ENCODE results near the gene SPIN1. TPM values are rescaled to one million over a fixed set of nuclear protein-coding genes. Genes with fewer than 3 reads are reported as not detected.

SPIN1 gene
- total RNA-seq, 1 donor from 2014 or later, result 103 TPM

DNA sequence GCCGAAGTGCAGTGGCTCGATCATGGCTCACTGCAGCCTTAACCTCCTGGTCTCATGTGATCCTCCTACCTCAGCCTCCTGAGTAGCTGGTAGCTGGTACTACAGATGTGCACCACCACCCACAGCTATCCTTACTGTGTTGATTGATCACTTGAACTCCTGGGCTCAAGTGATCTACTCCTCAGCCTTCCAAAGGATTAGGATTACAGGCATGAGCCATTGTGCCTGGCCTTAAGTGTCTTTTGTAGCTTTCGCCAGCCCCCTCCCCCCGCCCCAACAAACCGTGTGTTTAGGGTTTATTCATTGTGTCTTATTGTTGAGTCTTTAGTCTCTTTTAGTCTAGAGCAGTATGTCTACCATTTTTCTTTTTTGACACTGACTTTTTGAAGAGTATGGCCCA, 33.1 kb downstream of the SPIN1 start:
- no peak for TF ChIP-seq CTCF (IDR thresholded peaks at IDR 0.05)
- Mint-ChIP-seq H3K27me3 (ENCODE audit: low read depth) (no peaks in the 10 kb centered on the region), H3K27ac (ENCODE audit: unreplicated experiment) (peak overlapping the region; percentile 66), H3K9me3 (ENCODE audit: low read depth) (peaks cover 7% of the 10 kb centered on the region), H3K4me1 (ENCODE audit: low read depth) (peaks cover 31% of the 10 kb centered on the region), H3K4me3 (ENCODE audit: unreplicated experiment) (no peak overlapping the region), H3K36me3 (ENCODE audit: low read depth) (peaks cover 14% of the 10 kb centered on the region)
- DNase-seq (ENCODE audit: low spot score), result no peak

GRCh38 chr9:88425538-88425950, 37.3 kb downstream of the SPIN1 start:
- H3K27ac Mint-ChIP-seq (ENCODE audit: unreplicated experiment), result peak overlapping the region; percentile 49
- H3K27me3 Mint-ChIP-seq (ENCODE audit: low read depth), result no peaks in the 10 kb centered on the region
- no peak for DNase-seq (ENCODE audit: low spot score)
- peaks cover 5% of the 10 kb centered on the region for H3K36me3 Mint-ChIP-seq (ENCODE audit: low read depth)
- H3K9me3 Mint-ChIP-seq (ENCODE audit: low read depth), result no peaks in the 10 kb centered on the region
- no peak for TF ChIP-seq CTCF (IDR thresholded peaks at IDR 0.05)
- peaks cover 25% of the 10 kb centered on the region for H3K4me1 Mint-ChIP-seq (ENCODE audit: low read depth)
- H3K4me3 Mint-ChIP-seq (ENCODE audit: unreplicated experiment), result no peak overlapping the region

DNA sequence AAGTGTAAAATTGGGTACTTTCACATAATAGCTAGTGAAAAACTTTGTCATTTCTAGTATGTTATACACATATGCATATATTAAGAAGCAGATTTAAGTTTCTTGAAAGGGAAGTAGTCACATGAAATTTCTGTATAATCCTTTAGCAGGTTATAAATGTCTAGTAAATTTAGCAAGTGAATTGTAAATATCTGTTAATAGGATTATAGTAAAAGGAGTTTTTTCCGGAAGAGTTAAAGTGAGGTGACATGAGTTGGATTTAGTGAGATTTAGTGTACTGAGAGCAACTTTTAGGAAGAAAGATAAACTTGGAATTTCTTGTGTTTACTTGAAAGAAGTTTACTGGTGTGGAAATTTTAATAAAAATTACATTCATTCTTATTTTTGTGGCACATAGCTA, 38.4 kb downstream of the SPIN1 start:
- no peak overlapping the region for H3K27ac Mint-ChIP-seq (ENCODE audit: unreplicated experiment)
- no peak overlapping the region for H3K4me3 Mint-ChIP-seq (ENCODE audit: unreplicated experiment)
- DNase-seq (ENCODE audit: low spot score), result no peak
- H3K36me3 Mint-ChIP-seq (ENCODE audit: low read depth), result peaks cover 5% of the 10 kb centered on the region
- H3K4me1 Mint-ChIP-seq (ENCODE audit: low read depth), result peaks cover 22% of the 10 kb centered on the region
- no peaks in the 10 kb centered on the region for H3K9me3 Mint-ChIP-seq (ENCODE audit: low read depth)
- no peaks in the 10 kb centered on the region for H3K27me3 Mint-ChIP-seq (ENCODE audit: low read depth)
- no peak for TF ChIP-seq CTCF (IDR thresholded peaks at IDR 0.05)

DNA sequence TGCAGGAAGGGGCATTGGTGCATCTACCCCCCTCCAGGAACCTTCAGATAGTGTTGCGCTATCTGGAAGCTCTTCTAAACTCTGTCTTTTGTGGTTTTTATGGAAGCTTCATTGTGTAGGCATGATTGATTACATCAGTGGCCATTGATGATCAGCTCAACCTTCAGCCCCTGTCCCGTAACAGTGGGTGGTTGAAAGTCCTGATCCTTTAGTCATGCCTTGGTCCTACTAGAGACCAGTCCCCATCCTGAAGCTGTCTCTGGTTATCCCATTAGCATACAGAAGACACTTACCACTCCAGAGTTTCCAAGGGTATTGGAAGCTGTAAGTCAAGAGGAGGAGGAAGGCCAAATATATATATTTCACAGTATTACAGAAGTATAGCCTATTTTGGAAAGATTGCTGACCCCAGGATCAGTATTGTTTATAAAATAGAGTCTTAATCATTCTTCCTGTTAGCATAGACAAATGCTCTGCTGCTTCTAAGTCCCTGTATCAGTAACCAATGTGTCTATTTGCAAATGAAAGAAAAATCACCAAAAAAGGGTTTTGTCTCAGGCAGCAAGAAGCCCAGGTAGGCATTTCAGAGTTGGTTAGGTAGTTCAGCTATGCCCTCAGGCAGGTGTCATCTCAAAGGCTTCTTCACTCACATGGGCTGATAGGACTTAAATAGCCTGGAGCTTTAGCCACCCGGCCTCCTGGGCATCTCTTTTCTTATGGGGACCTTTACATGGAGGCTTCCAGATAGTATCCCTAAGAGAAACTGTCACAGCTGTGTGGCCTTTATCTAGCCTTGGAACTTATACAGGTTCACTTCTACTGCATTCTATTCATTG, 41.6 kb downstream of the SPIN1 start:
- Mint-ChIP-seq H3K27ac (ENCODE audit: unreplicated experiment) (no peak overlapping the region), H3K27me3 (ENCODE audit: low read depth) (no peaks in the 10 kb centered on the region), H3K4me3 (ENCODE audit: unreplicated experiment) (no peak overlapping the region), H3K36me3 (ENCODE audit: low read depth) (peaks cover 15% of the 10 kb centered on the region), H3K9me3 (ENCODE audit: low read depth) (peaks cover 3% of the 10 kb centered on the region), H3K4me1 (ENCODE audit: low read depth) (peaks cover 33% of the 10 kb centered on the region)
- no peak for DNase-seq (ENCODE audit: low spot score)
- TF ChIP-seq CTCF (IDR thresholded peaks at IDR 0.05), result no peak

- Mint-ChIP-seq H3K27me3 (ENCODE audit: low read depth) (no peaks in the 10 kb centered on the region), H3K9me3 (ENCODE audit: low read depth) (peaks cover 6% of the 10 kb centered on the region), H3K4me1 (ENCODE audit: low read depth) (peaks cover 48% of the 10 kb centered on the region), H3K4me3 (ENCODE audit: unreplicated experiment) (no peak overlapping the region), H3K27ac (ENCODE audit: unreplicated experiment) (no peak overlapping the region), H3K36me3 (ENCODE audit: low read depth) (peaks cover 29% of the 10 kb centered on the region)
- DNase-seq (ENCODE audit: low spot score), result no peak
- TF ChIP-seq CTCF (IDR thresholded peaks at IDR 0.05), result no peak
These were observed 45.5 kb downstream of the SPIN1 start for GRCh38 chr9:88433583-88434255.

Measured in chondrocyte (in vitro differentiated cells).